Measurements from ENCODE around the gene C14orf132.

DNA sequence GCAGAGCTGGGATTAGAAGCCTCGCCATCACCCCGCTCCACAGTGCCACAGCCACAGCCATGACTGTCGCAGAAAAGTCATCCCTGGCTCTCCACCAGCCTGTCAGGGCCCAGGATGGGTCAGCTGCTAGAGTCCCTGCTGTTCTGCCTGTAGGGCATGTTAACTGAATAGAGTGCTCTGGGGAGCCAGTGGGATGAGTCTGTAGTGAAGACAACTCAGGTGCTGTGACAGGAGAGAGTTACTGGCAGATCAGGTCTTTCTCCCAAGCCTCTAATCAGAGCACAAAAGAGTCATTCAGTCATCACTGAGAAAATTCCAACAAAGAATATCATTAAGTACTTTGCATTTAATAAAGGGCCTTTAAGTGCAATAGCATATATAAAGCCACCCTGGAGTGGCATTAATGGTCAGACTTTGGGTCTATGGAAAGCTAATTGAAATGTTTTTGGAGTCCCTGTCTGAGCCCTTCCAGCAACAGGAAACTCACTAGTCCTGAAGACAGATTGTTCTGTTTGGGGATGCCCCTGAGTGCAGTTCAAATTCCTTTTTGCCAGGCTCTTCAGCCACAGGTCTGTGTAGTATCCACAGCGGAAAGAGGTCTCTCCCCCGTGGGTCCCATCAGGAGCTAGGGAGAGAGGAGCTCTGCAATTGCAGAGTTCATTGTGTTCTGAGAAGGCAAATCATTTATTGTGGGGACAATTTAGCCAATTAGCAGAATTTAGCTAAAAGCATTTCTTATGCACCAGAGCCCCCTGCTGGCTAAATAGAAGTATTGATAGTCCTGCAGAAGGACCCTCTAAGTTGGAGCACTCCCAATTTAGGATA lies 45.2 kb upstream of the C14orf132 start:
- peak; percentile 90 for TF ChIP-seq CTCF (conservative IDR thresholded peaks at IDR 0.05; ENCODE audit: low read length)
- no peak for TF ChIP-seq EZH2phosphoT487 (IDR thresholded peaks at IDR 0.05; ENCODE audit: borderline replicate concordance)
